ENCODE results near the gene PUS1. TPM values are rescaled to one million over a fixed set of nuclear protein-coding genes. Genes with fewer than 3 reads are reported as not detected.

The PUS1 gene
- total and polyA plus RNA-seq, 2 of the 8 experiments (the other 6 are each of a cell fraction or from before 2014, with no cell fraction given), result 48.1 to 81.2 TPM

- Histone ChIP-seq H3K23ac (ENCODE audit: insufficient read length) (no peak overlapping the region), H3K9ac (replicated peaks in 1 of 4; ENCODE audit: extremely low read depth in 1 of 4, low read depth in 3 of 4, low read length in 3 of 4) (no peak overlapping the region), H2BK15ac (ENCODE audit: low read length) (no peak overlapping the region), H3K9me3 (ENCODE audit: insufficient read depth in 2 of 2, low read depth in 1 of 2, low read length in 1 of 2) (no peaks in the 10 kb centered on the region), H3K23me2 (ENCODE audit: low read depth, low read length) (no peaks in the 10 kb centered on the region), H3K14ac (ENCODE audit: insufficient read length) (no peak overlapping the region), H3K4me2 (ENCODE audit: insufficient read depth in 1 of 2, low read depth in 2 of 2, low read length in 2 of 2) (no peak overlapping the region), H4K5ac (ENCODE audit: insufficient read length, low read depth, low read length) (no peak overlapping the region), H3K56ac (replicated peaks; ENCODE audit: insufficient read length, low read depth, low read length) (no peak overlapping the region), H4K20me1 (replicated peaks in 1 of 2; ENCODE audit: control insufficient read depth in 1 of 2, insufficient read depth in 2 of 2, low read length in 2 of 2) (peaks cover 8 to 10% of the 10 kb centered on the region in 2 experiments), H2AK5ac (ENCODE audit: low read depth, low read length) (no peak overlapping the region), H2BK5ac (ENCODE audit: low read depth, low read length) (no peak overlapping the region; the same call in 1 of the 2 replicates), H2AFZ (ENCODE audit: low read length) (no peak overlapping the region), H3K79me2 (ENCODE audit: control insufficient read depth in 1 of 2, insufficient read depth in 2 of 2, low read length in 2 of 2) (peaks cover 0 to 9% of the 10 kb centered on the region in 2 experiments; a peak in 1 of 4 replicates), H3K36me3 (ENCODE audit: control insufficient read depth in 2 of 4, insufficient read depth in 4 of 4, low read length in 3 of 4) (peaks cover 4 to 55% (median 21%) of the 10 kb centered on the region in 4 experiments; a peak in 6 of 8 replicates), H3K27me3 (replicated peaks in 1 of 4; ENCODE audit: control insufficient read depth in 3 of 4, extremely low read depth in 1 of 4, insufficient read depth in 3 of 4, low read length in 3 of 4) (no peaks in the 10 kb centered on the region), H3K79me1 (ENCODE audit: low read depth, low read length) (peaks cover 5% of the 10 kb centered on the region; the same call in 1 of the 2 replicates), H3K4ac (replicated peaks; ENCODE audit: insufficient read length, low read depth, low read length) (no peak overlapping the region), H3K27ac (ENCODE audit: low read depth, low read length) (no peak overlapping the region), H2BK120ac (replicated peaks; ENCODE audit: low read depth, low read length) (no peak overlapping the region), H3K4me1 (replicated peaks in 1 of 4; ENCODE audit: control insufficient read depth in 3 of 4, insufficient read depth in 4 of 4, low read length in 3 of 4) (no peaks in the 10 kb centered on the region), H3K18ac (ENCODE audit: extremely low read depth, low read length) (no peak overlapping the region), H2BK12ac (ENCODE audit: low read depth, low read length) (no peak overlapping the region), H4K8ac (ENCODE audit: extremely low read depth, insufficient read depth, low read length) (0 out of 2 replicates have a peak overlapping the region, but pooled peaks have one; percentile 25), H2BK20ac (ENCODE audit: low read length) (no peak overlapping the region), H4K91ac (replicated peaks; ENCODE audit: insufficient read length, low read length) (no peak overlapping the region), H3K4me3 (ENCODE audit: extremely low read depth in 1 of 4, insufficient read depth in 2 of 4, low read depth in 3 of 4, low read length in 4 of 4) (no peak overlapping the region)
- no peak for TF ChIP-seq CBX5 (IDR thresholded peaks at IDR 0.05; ENCODE audit: low read depth, low read length)
- no peak for TF ChIP-seq MAFK (IDR thresholded peaks at IDR 0.05; ENCODE audit: low read depth, low read length)
- no peak for TF ChIP-seq TAF7 (optimal IDR thresholded peaks at IDR 0.05; ENCODE audit: borderline replicate concordance, low read depth, low read length)
- TF ChIP-seq TCF12 (IDR thresholded peaks at IDR 0.05; ENCODE audit: low read depth, low read length), result no peak
- WGBS, 2 experiments (ENCODE audit: extremely low coverage in 1 of 2, insufficient coverage in 1 of 2, insufficient read length in 1 of 2, insufficient replicate concordance in 2 of 2, low coverage in 1 of 2, low lambda C conversion rate in 2 of 2, missing lambda C conversion rate in 1 of 2), result 97% methylated on average over 32 of the region's 61 CpGs; no CpG with 5 or more reads in 1 of the 2 experiments
- DNase-seq (ENCODE audit: low read depth in 1 of 2, low spot score in 2 of 2), result no peak
- FAIRE-seq, result no peak
- ChIA-PET POLR2A (ENCODE audit: partially characterized antibody) (interaction anchor here (1.5 to 6.5 kb wide), 2 partner anchors 12 to 13 kb away, joined by 3 to 27 read pairs; no protein-coding TSS in a partner anchor), CTCF (ENCODE audit: partially characterized antibody) (no interaction called here)
Measured at GRCh38 chr12:131909081-131909751, 19.9 kb upstream of the PUS1 start.
